ENCODE data around the gene PLSCR3. TPM values are rescaled to one million over a fixed set of nuclear protein-coding genes. Genes with fewer than 3 reads are reported as not detected.

Gene PLSCR3
- total and polyA plus RNA-seq, 4 donors = 19.2 to 43.0 (median 34.2) TPM

DNA sequence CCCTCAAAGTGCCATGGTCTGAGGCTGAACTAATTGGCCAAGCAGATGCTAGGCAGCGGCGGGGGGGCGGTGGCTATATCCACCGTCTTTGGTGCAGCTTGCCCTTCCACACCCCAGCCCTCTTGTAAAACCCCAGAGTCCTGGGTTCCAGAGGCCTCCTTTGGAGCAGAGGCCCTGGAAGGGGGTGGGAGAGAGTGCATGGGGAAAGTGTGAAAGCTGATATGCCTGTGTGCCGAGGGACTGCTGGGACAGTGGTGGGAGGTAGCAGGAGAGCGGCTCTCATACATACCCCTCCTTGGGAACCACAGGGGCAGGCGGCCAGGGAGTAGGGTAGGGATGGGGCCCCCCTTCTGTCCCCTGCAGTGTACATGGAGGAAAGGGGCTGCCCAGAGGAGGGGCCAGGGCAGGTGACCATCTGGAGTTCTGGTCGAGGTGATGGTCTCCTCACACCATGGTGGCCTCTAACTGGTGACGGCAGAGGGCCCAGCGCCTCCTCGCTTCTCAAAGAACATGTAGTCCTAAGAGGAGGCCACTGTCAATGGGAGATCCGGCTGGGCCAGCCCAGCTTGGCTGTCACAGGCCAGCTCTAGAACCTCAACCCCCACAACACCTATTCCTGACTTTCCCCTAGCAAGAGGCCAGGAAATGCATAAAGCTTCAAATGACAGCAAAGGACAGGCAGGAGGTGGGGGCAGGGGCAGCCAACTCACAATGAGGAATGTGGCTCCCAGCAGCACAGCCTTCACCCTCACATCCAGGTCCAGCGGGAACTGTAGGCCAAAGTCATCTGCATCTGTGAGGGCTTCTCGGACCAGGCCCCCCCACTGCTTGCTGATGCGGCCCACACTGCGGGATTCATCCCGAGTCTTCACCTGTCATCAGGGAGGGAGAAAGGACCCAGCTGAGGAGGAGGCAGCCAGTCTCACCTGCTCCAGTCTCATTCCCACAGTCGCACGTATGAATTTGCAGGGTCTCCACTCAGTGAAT, 4.1 kb downstream of the PLSCR3 start:
- Histone ChIP-seq H3K9ac (ENCODE audit: insufficient read depth in 1 of 2, low read length in 2 of 2) (no peak overlapping the region), H3K36me3 (ENCODE audit: control insufficient read depth in 4 of 4, insufficient read depth in 4 of 4, low read length in 4 of 4) (peaks cover 0 to 34% (median 19%) of the 10 kb centered on the region in 4 donors), H3K9me3 (ENCODE audit: control insufficient read depth in 4 of 4, insufficient read depth in 3 of 4, low read length in 3 of 4) (peaks cover 0 to 4% (median 0%) of the 10 kb centered on the region in 4 donors), H3K4me1 (ENCODE audit: control insufficient read depth in 5 of 5, insufficient read depth in 5 of 5, low read length in 5 of 5) (peaks cover 0 to 13% (median 3%) of the 10 kb centered on the region in 5 donors), H3K27me3 (ENCODE audit: control insufficient read depth in 3 of 3, insufficient read depth in 3 of 3, low read length in 2 of 3) (no peaks in the 10 kb centered on the region), H3K4me3 (no peak overlapping the region), H3K27ac (ENCODE audit: low read depth in 1 of 2, low read length in 1 of 2) (no peak overlapping the region)
- no peak for ATAC-seq (ENCODE audit: insufficient read depth, low FRiP score)
- no peak for TF ChIP-seq CTCF (IDR thresholded peaks at IDR 0.05; ENCODE audit: control extremely low read depth, extremely low read depth)
- WGBS, 2 donors = 91% methylated on average over 19 of the region's 19 CpGs
- DNase-seq = no peak

DNA sequence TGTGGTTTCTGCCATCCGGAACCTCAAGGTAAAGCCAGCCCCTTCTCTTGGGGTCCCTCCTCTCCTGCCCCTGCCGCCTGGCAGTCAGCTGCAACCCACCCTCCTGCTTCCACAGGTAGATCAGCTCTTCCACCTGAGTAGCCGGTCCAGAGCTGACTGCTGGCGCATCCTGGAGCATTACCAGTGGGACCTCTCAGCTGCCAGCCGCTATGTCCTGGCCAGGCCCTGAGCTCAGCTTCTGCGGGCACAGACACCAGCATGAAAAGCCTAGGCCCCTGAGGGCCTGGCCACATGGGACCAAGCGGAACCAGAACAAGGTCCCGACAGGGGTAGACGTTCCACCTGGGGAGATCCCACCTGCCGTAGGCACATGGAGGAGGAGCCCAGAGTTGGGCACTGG, 5.5 kb downstream of the PLSCR3 start:
- WGBS, 2 donors = 96% methylated on average over 9 to 10 of the region's 10 CpGs
- TF ChIP-seq CTCF (IDR thresholded peaks at IDR 0.05; ENCODE audit: control extremely low read depth, extremely low read depth) = no peak
- Histone ChIP-seq H3K4me3 (no peak overlapping the region), H3K36me3 (ENCODE audit: control insufficient read depth in 4 of 4, insufficient read depth in 4 of 4, low read length in 4 of 4) (peaks cover 0 to 37% (median 19%) of the 10 kb centered on the region in 4 donors), H3K27me3 (ENCODE audit: control insufficient read depth in 3 of 3, insufficient read depth in 3 of 3, low read length in 2 of 3) (no peaks in the 10 kb centered on the region), H3K9ac (ENCODE audit: insufficient read depth in 1 of 2, low read length in 2 of 2) (no peak overlapping the region), H3K27ac (ENCODE audit: low read depth in 1 of 2, low read length in 1 of 2) (no peak overlapping the region), H3K9me3 (ENCODE audit: control insufficient read depth in 4 of 4, insufficient read depth in 3 of 4, low read length in 3 of 4) (peaks cover 0 to 4% (median 0%) of the 10 kb centered on the region in 4 donors), H3K4me1 (ENCODE audit: control insufficient read depth in 5 of 5, insufficient read depth in 5 of 5, low read length in 5 of 5) (peaks cover 0 to 16% (median 4%) of the 10 kb centered on the region in 5 donors)
- no peak for ATAC-seq (ENCODE audit: insufficient read depth, low FRiP score)
- DNase-seq = no peak

- H3K4me1 ChIP-seq (ENCODE audit: control insufficient read depth in 5 of 5, insufficient read depth in 5 of 5, low read length in 5 of 5) = peaks cover 0 to 30% (median 15%) of the 10 kb centered on the region in 5 donors
- H3K9me3 ChIP-seq (ENCODE audit: control insufficient read depth in 4 of 4, insufficient read depth in 3 of 4, low read length in 3 of 4) = no peaks in the 10 kb centered on the region
- no peak overlapping the region for H3K4me3 ChIP-seq
- H3K27me3 ChIP-seq (ENCODE audit: control insufficient read depth in 3 of 3, insufficient read depth in 3 of 3, low read length in 2 of 3) = peaks cover 0 to 9% (median 0%) of the 10 kb centered on the region in 3 donors
- peak overlapping the region in 1 of 2 donors; percentile 35 for H3K27ac ChIP-seq (ENCODE audit: low read depth in 1 of 2, low read length in 1 of 2)
- no peak for ATAC-seq (ENCODE audit: insufficient read depth, low FRiP score)
- 51 to 55% methylated on average over 23 of the region's 23 CpGs for WGBS, 2 donors
- peaks cover 0 to 18% (median 7%) of the 10 kb centered on the region in 4 donors for H3K36me3 ChIP-seq (ENCODE audit: control insufficient read depth in 4 of 4, insufficient read depth in 4 of 4, low read length in 4 of 4)
- no peak overlapping the region for H3K9ac ChIP-seq (ENCODE audit: insufficient read depth in 1 of 2, low read length in 2 of 2)
- no peak for TF ChIP-seq CTCF (IDR thresholded peaks at IDR 0.05; ENCODE audit: control extremely low read depth, extremely low read depth)
- DNase-seq = no peak
Measured at GRCh38 chr17:7384489-7385081, 9.7 kb downstream of the PLSCR3 start.

All from lung (tissue), 12 donors.